IMR-90 (cell line): ENCODE data around the gene TRPM7. TPM values are rescaled to one million over a fixed set of nuclear protein-coding genes. Genes with fewer than 3 reads are reported as not detected.

Source experiments
- ATAC-seq: fragments of 200-7000 bp; cut with Tn5 transposase; 2 replicates; pipeline ENCODE4 v1.9.1; 2020; ENCODE audit warnings: low read depth, mild to moderate bottlenecking, moderate library complexity
- BruUV-seq: library from RNA; stranded (reverse); fragments of 400-500 nt; replicated peaks from 2 replicates; lab custom pipeline; 2021; lab: Mats Ljungman, UMichigan
- CTCF ChIA-PET: fragments of 300-600 bp; formaldehyde crosslinking; extraction: SDS; loops from one replicate; lab custom pipeline; 2021; ENCODE audit warnings: antibody characterized with exemption; lab: Yijun Ruan, JAX
- POLR2A ChIA-PET: fragments of 300-600 bp; sonication (Branson Sonifier 250); formaldehyde crosslinking; loops from one replicate; lab custom pipeline; 2022; ENCODE audit warnings: antibody characterized with exemption; ENCODE audit not compliant: unreplicated experiment; lab: Charles Lee
- DNase-seq: peaks from one replicate; pipeline ENCODE4 v3.0.0; 2013
- H2AFZ ChIP-seq: replicated peaks from 2 replicates; pipeline ENCODE3; 2013; ENCODE audit warnings: low read length, mild to moderate bottlenecking; ENCODE audit not compliant: poor library complexity
- H2AK5ac ChIP-seq: 2 replicates; pipeline ENCODE4 v1.6.1; 2013; ENCODE audit warnings: low read depth, low read length, inconsistent platforms
- H2AK9ac ChIP-seq: replicated peaks from 2 replicates; pipeline ENCODE3; 2013; ENCODE audit warnings: mild to moderate bottlenecking, low read depth, low read length, moderate library complexity; ENCODE audit not compliant: poor library complexity
- H2BK120ac ChIP-seq: 2 replicates; pipeline ENCODE4 v1.6.1; 2013; ENCODE audit warnings: low read depth, low read length, inconsistent platforms
- H2BK15ac ChIP-seq: 3 replicates; pipeline ENCODE4 v1.6.1; 2013; ENCODE audit warnings: low read depth, low read length, inconsistent platforms
- H2BK20ac ChIP-seq: 2 replicates; pipeline ENCODE4 v1.6.1; 2013; ENCODE audit warnings: low read depth, mild to moderate bottlenecking, inconsistent platforms, low read length, moderate library complexity
- H2BK5ac ChIP-seq: 2 replicates; pipeline ENCODE4 v1.6.1; 2013; ENCODE audit warnings: mild to moderate bottlenecking, low read depth, low read length, inconsistent platforms; ENCODE audit not compliant: poor library complexity, severe bottlenecking
- H3K14ac ChIP-seq: replicated peaks from 2 replicates; pipeline ENCODE4 v1.6.1; 2013; ENCODE audit warnings: low read depth, low read length, inconsistent platforms
- H3K18ac ChIP-seq: 2 replicates; pipeline ENCODE4 v1.6.1; 2013; ENCODE audit warnings: low read depth, low read length, control low read depth
- H3K23ac ChIP-seq: 2 replicates; pipeline ENCODE4 v1.6.1; 2013; ENCODE audit warnings: low read depth, low read length, inconsistent platforms
- H3K27ac ChIP-seq: 2 replicates; pipeline ENCODE4 v1.5.1; 2013; ENCODE audit warnings: mild to moderate bottlenecking, control low read depth, low read length; ENCODE audit not compliant: insufficient read depth
- H3K27me3 ChIP-seq: 2 replicates; pipeline ENCODE4 v1.6.1; 2013; ENCODE audit warnings: low read length; ENCODE audit not compliant: control insufficient read depth, insufficient read depth
- H3K36me3 ChIP-seq: 2 replicates; pipeline ENCODE4 v1.6.1; 2013; ENCODE audit warnings: low read length, mixed read lengths; ENCODE audit not compliant: control insufficient read depth, insufficient read depth
- H3K4ac ChIP-seq: 2 replicates; pipeline ENCODE4 v1.6.1; 2013; ENCODE audit warnings: low read depth, low read length, inconsistent platforms
- H3K4me1 ChIP-seq: 2 replicates; pipeline ENCODE4 v1.6.1; 2013; ENCODE audit warnings: low read length, mixed read lengths; ENCODE audit not compliant: control insufficient read depth, insufficient read depth
- H3K4me2 ChIP-seq: 2 replicates; pipeline ENCODE4 v1.6.1; 2013; ENCODE audit warnings: low read depth, mild to moderate bottlenecking, control low read depth, low read length, moderate library complexity
- H3K4me3 ChIP-seq: 2 replicates; pipeline ENCODE4 v1.5.1; 2013; ENCODE audit warnings: low read depth, mild to moderate bottlenecking, control low read depth, low read length, moderate library complexity; ENCODE audit not compliant: insufficient read depth
- H3K56ac ChIP-seq: 2 replicates; pipeline ENCODE4 v1.6.1; 2013; ENCODE audit warnings: low read length, inconsistent platforms; ENCODE audit not compliant: insufficient read depth; ENCODE audit errors: extremely low read depth
- H3K79me1 ChIP-seq, 2 experiments: 2 replicates each; pipeline ENCODE4 v1.6.1; 2013; ENCODE audit warnings: low read length in 2 of 2, inconsistent platforms in 1 of 2, low read depth in 1 of 2
- H3K9ac ChIP-seq: 2 replicates; pipeline ENCODE4 v1.6.1; 2013; ENCODE audit warnings: low read depth, low read length, control low read depth
- H3K9me1 ChIP-seq: 2 replicates; pipeline ENCODE4 v1.6.1; 2013; ENCODE audit warnings: low read length, inconsistent platforms; ENCODE audit not compliant: insufficient read depth
- H3K9me3 ChIP-seq: 2 replicates; pipeline ENCODE4 v1.6.1; 2013; ENCODE audit warnings: low read length; ENCODE audit not compliant: control insufficient read depth, insufficient read depth
- H4K20me1 ChIP-seq: 2 replicates; pipeline ENCODE4 v1.6.1; 2013; ENCODE audit warnings: low read length, inconsistent platforms; ENCODE audit not compliant: insufficient read depth
- H4K5ac ChIP-seq: 2 replicates; pipeline ENCODE4 v1.6.1; 2013; ENCODE audit warnings: mild to moderate bottlenecking, low read depth, low read length, control low read depth
- H4K8ac ChIP-seq, 2 experiments: 2 replicates each; pipeline ENCODE4 v1.6.1; 2013; ENCODE audit warnings: low read depth in 2 of 2, low read length in 2 of 2, control low read depth in 1 of 2, inconsistent platforms in 1 of 2
- H4K91ac ChIP-seq: 2 replicates; pipeline ENCODE4 v1.6.1; 2013; ENCODE audit warnings: low read depth, low read length, inconsistent platforms; ENCODE audit not compliant: insufficient read depth
- CTCF ChIP-seq: conservative IDR thresholded peaks from 2 replicates; pipeline ENCODE4 v1.5.1; 2012; ENCODE audit warnings: mild to moderate bottlenecking, low read depth, low read length, improper control_type of control experiment
- MAZ ChIP-seq: IDR thresholded peaks from 2 replicates; pipeline ENCODE4 v1.6.1; 2012; ENCODE audit warnings: low read depth, mild to moderate bottlenecking, low read length, improper control_type of control experiment, moderate library complexity, borderline replicate concordance
- MXI1 ChIP-seq: IDR thresholded peaks from 2 replicates; pipeline ENCODE4 v1.6.1; 2012; ENCODE audit warnings: low read depth, mild to moderate bottlenecking, low read length, moderate library complexity, borderline replicate concordance
- RFX5 ChIP-seq: IDR thresholded peaks from 2 replicates; pipeline ENCODE4 v1.8.0; 2012; ENCODE audit warnings: low read depth, mild to moderate bottlenecking, low read length, moderate library complexity
- WGBS, 2 experiments: methylation state at CpG; one replicate each; pipeline versions ENCODE4 v1.1.5 to v1.1.7; 2013; ENCODE audit warnings: missing lambda C conversion rate in 2 of 2; ENCODE audit not compliant: insufficient read length in 1 of 2; ENCODE audit errors: extremely low coverage in 2 of 2; 5-methylcytosine and 5-hydroxymethylcytosine counted together
- dilution Hi-C: fragments of 300-500 bp; cut with HindIII; formaldehyde crosslinking; loops from one replicate; pipeline ENCODE4 v1.14.3; 2018; ENCODE audit warnings: low sequenced_read_pairs; ENCODE audit not compliant: unreplicated experiment
- in situ Hi-C: fragments of 300-500 bp; cut with MboI; formaldehyde crosslinking; loops from 3 replicates; pipeline ENCODE4 v1.14.3; 2019; ENCODE audit warnings: low sequenced_read_pairs, inconsistent platforms, mixed read lengths
- intact Hi-C: fragments of 100-400 bp; cut with micrococcal nuclease; formaldehyde crosslinking; loops from 2 replicates; pipeline ENCODE4 v1.10.0; 2022
- polyA plus RNA-seq, 3 experiments: library from polyadenylated mRNA; depleted of rRNA; stranded (reverse); fragments of >200 nt; gene quantifications; 2 replicates each; pipeline ENCODE4 v1.2.3, GENCODE V29; 2012; ENCODE audit warnings: low replicate concordance in 1 of 3
- total RNA-seq: library from RNA; depleted of rRNA; stranded (reverse); fragments of >200 nt; gene quantifications from 2 replicates; pipeline ENCODE4 v1.2.3, GENCODE V29; 2012

The TRPM7 gene
- total and polyA plus RNA-seq, 2 of the 4 experiments (the other 2 are of a cell fraction), result 10.6 to 27.8 TPM

GRCh38 chr15:50628421-50628820 lies 58.2 kb downstream of the TRPM7 start:
- Histone ChIP-seq H3K4me3 (no peak overlapping the region), H2BK15ac (no peak overlapping the region), H4K5ac (no peak overlapping the region), H4K20me1 (no peaks in the 10 kb centered on the region), H3K4me1 (peaks cover 1% of the 10 kb centered on the region), H2AK9ac (no peak overlapping the region), H2BK20ac (no peak overlapping the region), H3K9me3 (no peaks in the 10 kb centered on the region), H4K91ac (no peak overlapping the region), H3K9me1 (peaks cover 7% of the 10 kb centered on the region; the same call in 1 of the 2 replicates), H3K36me3 (peaks cover 18% of the 10 kb centered on the region), H2AFZ (no peak overlapping the region), H3K56ac (no peak overlapping the region), H4K8ac (0 out of 4 replicates have a peak overlapping the region, but pooled peaks of 1 of the 2 experiments have one; percentile 34), H2BK120ac (no peak overlapping the region), H3K18ac (no peak overlapping the region), H3K4me2 (no peak overlapping the region), H2AK5ac (0 out of 2 replicates have a peak overlapping the region, but pooled peaks have one; percentile 14), H3K9ac (no peak overlapping the region), H3K27ac (no peak overlapping the region), H3K23ac (no peak overlapping the region), H3K14ac (no peak overlapping the region; the same call in 1 of the 2 replicates), H3K4ac (no peak overlapping the region; the same call in 1 of the 2 replicates), H3K27me3 (no peaks in the 10 kb centered on the region), H3K79me1 (peaks cover 3 to 16% of the 10 kb centered on the region in 2 experiments; a peak in 2 of 4 replicates), H2BK5ac (no peak overlapping the region)
- WGBS, 2 experiments, result 100% methylated on average over 2 of the region's 5 CpGs; no CpG with 5 or more reads in 1 of the 2 experiments
- ATAC-seq (no peak), DNase-seq (no peak)
- in situ Hi-C loops (no loop called here), intact Hi-C loops (no loop called here), dilution Hi-C loops (no loop called here)
- POLR2A ChIA-PET, result no interaction called here
- CTCF ChIA-PET, result interaction anchor here (0.8 kb wide), 1 partner anchor 248 kb away, joined by 3 read pairs; no protein-coding TSS in a partner anchor
- no TSS peak for BruUV-seq
- no peak for TF ChIP-seq CTCF
- TF ChIP-seq MXI1, result no peak
- no peak for TF ChIP-seq MAZ
- TF ChIP-seq RFX5, result no peak
